NCI-H446 treated with DMSO at 0.1 percent for 48 hours (cell line): ENCODE results near the gene CDIP1.
"Not testable (repeated sequence)": the region's sequence is repeated elsewhere in the genome, so short reads cannot be mapped to it uniquely, and the experiment has no call there.

Experiments used
- DNase-seq: peaks from one replicate; lab custom pipeline; 2025; lab: John Stamatoyannopoulos, UW

Gene CDIP1

GRCh38 chr16:4538350-4539235 is at the start of gene CDIP1:
CDIP1 (minus strand) TSS chr16:4538773; CDS start chr16:4514130, 24,643 bp downstream.
- peak; percentile 90 for DNase-seq

DNA sequence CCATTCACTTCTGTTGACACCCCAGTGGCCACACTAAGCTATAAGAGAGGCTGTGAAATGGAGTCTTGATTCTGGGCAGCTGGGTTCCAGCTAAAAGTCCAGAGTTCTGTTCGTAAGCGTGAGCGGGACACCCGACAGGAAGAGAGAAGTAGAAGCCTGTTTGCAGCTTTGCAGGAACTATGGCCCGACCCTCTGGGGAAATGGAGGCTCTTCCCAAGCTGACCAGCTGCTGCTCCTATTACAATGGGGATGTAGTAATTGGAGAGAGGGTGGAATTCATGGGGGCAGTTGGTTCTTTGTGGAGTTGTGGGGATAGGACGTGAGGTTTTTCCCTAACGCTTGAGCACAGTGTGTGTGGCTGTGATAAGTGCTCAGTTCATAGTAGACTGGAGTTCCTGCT is 47.7 kb upstream of the CDIP1 start:
- DNase-seq = no peak

- no peak for DNase-seq
Measured at GRCh38 chr16:4583906-4584305, 45.3 kb upstream of the CDIP1 start.

- no peak for DNase-seq
Measured at GRCh38 chr16:4580250-4580649, 41.7 kb upstream of the CDIP1 start.

DNA sequence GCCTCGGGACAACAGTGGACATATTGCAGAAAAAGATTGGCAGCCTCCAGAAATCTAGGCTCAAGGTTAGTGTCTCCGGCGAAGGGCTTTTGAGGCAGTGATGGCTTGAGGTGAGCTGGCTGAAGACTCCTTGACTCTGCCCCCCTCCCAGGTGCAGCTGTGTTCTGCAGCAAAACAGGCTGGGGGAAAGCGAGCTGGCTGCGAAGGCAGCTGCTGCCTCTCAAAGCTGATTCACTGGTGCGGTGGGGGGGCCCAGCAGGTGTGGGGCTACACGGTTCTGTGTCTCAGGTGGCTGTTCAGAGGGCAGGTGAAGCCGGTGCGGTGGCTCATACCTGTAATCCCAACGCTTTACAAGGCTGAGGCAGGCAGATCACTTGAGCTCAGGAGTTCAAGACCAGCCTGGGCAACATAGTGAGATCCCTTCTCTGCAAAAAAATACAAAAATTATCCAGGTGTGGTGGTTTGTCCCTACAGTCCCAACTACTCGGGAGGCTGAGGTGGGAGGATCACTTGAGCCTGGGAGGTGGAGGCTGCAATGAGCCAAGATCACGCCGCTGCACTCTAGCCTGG is 40.5 kb upstream of the CDIP1 start:
- DNase-seq = no peak

GRCh38 chr16:4576008-4576407 is 37.4 kb upstream of the CDIP1 start:
- no peak for DNase-seq

DNA sequence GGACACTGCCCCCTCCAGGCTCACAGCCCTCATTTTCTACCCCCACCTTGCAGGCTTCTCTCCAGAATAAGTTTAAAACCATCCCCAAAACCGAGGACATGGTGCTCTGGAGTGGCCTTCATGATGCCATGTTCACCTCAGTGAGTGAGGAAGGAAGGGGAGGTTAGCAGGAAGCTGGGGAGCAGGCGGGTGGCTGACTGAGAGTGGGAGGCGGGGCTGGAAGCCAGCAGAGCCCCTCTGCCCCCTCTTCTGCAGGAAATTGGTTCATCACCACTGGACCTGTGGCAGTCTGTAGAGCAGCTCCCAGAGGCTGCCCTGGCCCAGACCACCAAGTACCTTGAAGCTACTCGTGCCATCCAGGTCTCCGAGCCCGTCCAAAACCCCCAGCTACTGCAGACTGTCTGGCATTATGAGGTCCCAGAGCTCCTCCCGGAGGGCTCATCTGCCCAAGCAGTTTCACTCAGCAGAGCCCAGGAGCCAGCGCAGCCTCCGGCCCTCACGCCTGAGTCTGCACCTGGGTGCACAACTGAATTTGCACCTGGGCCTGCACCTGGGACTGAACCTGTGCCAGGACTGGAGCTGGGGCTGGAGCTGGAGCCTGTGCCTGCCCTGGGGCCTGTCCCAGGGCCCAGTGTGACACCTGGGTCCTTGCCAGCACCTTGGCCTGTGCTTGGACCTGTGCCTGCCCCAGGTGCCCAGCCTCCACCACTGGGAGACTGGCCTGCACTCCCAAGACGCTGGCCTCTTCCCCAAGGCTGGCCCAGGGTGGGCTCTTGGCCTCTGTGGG is 36.5 kb upstream of the CDIP1 start:
- DNase-seq = no peak

GRCh38 chr16:4573926-4574325 is 35.4 kb upstream of the CDIP1 start:
- not testable (repeated sequence) for DNase-seq

GRCh38 chr16:4572715-4573114 is 34.1 kb upstream of the CDIP1 start:
- no peak for DNase-seq

DNA sequence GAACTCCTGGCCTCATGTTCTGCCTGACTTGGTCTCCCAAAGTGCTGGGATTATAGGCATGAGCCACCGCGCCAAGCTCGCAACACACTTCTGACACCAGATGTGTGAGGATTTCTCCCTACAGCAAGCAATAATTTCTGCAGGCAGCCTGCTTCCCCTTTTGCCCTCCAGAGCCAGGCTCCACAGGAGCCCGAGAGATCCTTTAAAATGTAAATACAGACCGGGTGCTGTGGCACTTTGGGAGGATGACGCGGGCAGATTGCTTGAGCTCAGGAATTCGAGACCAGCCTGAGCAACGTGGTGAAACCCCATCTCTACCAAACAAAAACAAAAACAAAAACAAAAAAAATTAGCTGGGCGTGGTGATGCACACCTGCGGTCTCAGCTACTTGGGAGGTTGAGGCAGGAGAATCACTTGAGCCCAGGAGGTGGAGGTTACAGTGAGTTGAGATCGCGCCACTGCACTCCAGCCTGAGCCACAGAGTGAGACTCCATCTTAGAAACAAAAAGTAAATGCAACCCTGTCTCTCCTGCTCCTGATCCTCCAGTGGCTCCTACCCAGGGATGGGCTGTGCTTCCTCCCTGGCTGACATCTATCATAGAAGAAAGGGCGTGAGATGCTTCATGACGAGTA is 32.2 kb upstream of the CDIP1 start:
- no peak for DNase-seq

DNA sequence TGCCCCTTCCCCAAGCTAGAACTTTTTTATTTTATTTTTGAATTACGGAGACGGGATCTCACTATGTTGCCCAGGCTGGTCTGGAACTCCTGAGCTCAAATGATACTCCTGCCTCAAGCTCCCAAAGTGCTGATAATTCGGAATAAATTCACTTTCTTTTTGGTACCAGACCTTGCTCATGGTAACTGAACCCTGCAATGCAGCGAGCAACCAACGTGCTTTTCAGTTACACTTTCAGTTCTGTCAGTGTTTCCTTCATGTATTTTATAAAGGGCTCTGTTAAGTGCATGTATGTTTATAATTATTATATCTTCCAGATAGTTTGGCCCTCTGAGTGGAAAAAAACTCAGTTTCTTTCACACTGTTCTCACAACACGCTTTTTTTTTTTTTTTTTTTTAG is 31.5 kb upstream of the CDIP1 start:
- no peak for DNase-seq

DNA sequence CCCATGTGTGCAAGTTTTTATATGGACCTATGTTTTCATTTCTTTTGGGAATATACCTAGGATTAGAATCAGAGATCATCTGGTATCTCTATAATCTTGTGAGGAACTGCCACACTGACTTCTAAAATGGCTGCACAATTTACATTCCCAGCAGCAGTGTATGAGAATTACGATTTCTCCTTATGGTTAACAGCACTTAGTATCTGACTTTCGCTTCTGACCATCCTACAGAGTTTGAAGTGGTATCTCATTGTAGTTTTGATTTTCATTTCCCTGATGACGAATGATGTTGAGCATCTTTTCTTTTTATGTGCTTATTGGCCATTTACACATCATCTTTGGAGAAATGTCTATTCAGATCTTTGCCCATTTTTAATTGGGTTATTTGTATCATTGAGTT is 27.6 kb upstream of the CDIP1 start:
- no peak for DNase-seq

DNA sequence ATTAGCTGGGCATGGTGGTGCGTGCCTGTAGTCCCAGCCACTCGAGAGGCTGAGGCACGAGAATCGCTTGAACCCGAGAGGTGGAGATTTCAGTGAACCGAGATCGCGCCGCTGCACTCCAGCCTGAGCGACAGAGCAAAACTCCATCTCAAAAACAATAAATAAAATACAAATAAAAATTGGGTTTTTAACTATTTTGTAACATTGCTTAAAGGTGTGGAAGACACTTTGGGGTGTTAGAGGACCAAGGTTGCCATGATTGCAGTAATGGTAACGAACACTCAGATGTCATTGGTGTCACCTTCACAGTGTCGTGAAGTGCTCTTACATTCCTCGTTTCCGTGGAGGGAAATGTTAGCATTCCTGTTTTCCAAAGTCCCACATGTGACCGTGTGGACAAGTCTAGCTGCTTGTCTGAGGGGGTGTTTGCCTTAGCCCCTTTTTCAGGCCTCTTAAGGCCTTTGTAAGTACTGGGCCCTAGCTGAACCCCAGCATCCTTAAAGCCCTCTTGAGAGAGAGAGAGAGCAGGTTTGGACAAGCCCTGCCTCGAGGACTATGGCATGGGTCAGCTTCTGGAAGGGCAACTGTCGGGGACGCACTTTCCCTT is 26.2 kb upstream of the CDIP1 start:
- no peak for DNase-seq

GRCh38 chr16:4561596-4561995 is 23.0 kb upstream of the CDIP1 start:
- DNase-seq = no peak

DNA sequence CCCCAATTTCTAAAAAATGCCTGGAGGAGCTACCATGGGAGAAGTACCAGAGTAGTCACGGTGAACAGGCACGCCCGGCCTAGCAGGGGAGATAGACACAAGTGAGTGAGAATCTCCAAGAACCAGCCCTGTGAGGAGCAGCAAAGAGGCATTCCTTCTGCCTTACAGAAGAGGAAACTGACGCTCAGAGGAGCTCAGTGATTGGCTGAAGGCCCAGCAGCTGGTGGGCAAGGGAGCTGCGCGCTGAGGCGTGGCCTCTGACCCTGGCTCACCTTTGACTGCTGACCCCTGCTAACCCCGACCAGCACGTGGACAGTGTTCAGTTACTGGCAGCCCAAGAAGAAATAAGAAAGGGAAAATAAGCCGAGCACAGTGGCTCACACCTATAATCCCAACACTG is 19.4 kb upstream of the CDIP1 start:
- no peak for DNase-seq

- no peak for DNase-seq
Measured at GRCh38 chr16:4556580-4556979, 18.0 kb upstream of the CDIP1 start.

DNA sequence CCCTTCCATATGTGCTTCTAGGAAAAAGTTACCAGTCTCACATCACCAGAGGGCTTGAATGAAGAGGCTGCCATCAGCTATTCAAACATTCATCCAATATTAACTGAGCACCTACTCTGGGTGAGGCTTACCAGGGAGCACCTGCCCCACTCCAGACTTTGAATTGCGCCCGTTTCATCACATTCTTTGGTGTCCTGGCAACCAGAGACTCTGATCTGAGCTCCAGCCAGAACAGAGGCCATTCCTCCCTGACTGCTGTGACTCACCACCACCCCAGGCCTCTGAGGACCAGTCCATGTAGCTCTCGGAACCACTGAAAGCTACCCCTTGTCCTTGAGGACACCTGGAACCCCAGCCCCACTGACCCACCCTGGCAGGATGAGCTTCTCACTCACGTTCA is 17.5 kb upstream of the CDIP1 start, which contains the start of gene C16orf96:
TSS of gene C16orf96 (plus strand) at position 229 of the 400 bp plus-strand sequence. CDS start at position 379, 150 bp downstream.
- no peak for DNase-seq

- peak; percentile 4 for DNase-seq
Measured at GRCh38 chr16:4552541-4552940, 14.0 kb upstream of the CDIP1 start.

GRCh38 chr16:4550591-4550990 is 12.0 kb upstream of the CDIP1 start:
- DNase-seq = no peak

DNA sequence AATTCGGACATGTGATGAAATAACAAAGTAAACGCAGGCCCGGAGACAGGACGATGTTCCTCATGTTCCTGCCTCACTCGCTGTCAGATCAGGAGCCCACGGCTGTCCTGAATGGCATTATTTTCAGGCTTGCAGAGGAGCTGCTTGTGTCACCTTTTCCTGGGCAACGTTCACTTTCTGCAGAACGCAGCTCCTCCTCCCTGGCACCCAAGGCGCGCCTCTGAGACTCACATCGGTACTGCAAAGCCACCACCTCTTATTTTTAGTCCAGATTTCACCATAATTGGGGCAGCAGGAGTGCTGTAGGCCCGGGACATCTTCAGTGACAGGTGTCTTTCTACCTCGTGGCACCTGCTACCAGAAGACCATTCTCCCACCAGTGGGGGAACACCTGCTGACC is 9.6 kb upstream of the CDIP1 start:
- DNase-seq = no peak

- no peak for DNase-seq
Measured at GRCh38 chr16:4544473-4544872, 5.9 kb upstream of the CDIP1 start.
